Measurements from ENCODE around the gene WWOX. TPM values are rescaled to one million over a fixed set of nuclear protein-coding genes. Genes with fewer than 3 reads are reported as not detected.

WWOX gene
- total RNA-seq, 1 experiment from 2014 or later, result 79.9 TPM

DNA sequence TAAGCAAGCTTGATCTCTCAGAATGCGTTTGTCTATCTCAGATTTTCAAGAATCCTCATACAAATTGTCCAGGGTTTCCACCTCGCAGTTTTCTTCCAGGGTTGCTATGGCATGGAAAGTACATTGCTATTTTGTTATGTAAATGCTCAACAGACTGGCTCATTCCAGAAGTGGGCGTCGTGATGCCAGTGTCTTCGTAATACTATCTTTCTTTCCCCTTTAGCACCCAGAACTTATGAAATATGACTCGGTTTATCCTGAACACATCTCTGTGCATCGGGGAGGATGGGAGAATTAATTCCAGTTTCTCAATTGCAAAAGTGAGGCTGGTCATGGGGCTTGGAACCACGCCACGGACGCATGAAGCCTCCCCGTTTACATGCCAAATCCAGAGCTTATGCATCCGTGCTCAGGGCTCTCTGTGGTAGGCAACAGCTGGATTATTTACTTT, 405.0 kb downstream of the WWOX start:
- POLR2A ChIA-PET (ENCODE audit: low non-redundant PET), result no interaction called here

DNA sequence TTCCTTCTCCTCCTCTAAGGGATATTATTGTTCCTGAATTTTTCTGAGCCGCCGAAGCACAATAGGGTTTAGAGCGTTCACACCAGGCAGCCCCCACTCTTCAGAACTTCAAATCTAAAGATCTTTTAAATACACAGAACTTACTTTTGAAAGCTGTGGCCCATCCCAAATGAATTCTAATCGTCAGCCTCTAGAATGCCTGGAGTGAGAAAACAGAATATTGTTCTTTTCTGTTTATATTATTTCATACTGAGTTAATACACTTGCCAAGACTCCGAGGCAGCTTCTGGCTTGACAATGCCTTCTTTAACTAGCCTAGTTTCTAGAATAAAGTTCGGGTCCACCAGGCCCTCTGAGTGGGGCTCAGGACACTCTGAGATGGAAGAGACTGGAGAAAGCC, 405.6 kb downstream of the WWOX start:
- TF ChIP-seq, protein P1, sequence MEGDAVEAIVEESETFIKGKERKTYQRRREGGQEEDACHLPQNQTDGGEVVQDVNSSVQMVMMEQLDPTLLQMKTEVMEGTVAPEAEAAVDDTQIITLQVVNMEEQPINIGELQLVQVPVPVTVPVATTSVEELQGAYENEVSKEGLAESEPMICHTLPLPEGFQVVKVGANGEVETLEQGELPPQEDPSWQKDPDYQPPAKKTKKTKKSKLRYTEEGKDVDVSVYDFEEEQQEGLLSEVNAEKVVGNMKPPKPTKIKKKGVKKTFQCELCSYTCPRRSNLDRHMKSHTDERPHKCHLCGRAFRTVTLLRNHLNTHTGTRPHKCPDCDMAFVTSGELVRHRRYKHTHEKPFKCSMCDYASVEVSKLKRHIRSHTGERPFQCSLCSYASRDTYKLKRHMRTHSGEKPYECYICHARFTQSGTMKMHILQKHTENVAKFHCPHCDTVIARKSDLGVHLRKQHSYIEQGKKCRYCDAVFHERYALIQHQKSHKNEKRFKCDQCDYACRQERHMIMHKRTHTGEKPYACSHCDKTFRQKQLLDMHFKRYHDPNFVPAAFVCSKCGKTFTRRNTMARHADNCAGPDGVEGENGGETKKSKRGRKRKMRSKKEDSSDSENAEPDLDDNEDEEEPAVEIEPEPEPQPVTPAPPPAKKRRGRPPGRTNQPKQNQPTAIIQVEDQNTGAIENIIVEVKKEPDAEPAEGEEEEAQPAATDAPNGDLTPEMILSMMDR (conservative IDR thresholded peaks at IDR 0.05; ENCODE audit: low read depth, low read length), result no peak
- TF ChIP-seq EZH2 (IDR thresholded peaks at IDR 0.05; ENCODE audit: borderline replicate concordance, low read depth, low read length, poor library complexity, severe bottlenecking), result no peak
- ChIA-PET CTCF (no interaction called here), POLR2A (ENCODE audit: low non-redundant PET) (no interaction called here)
- no peaks in the 10 kb centered on the region for H3K36me3 ChIP-seq (ENCODE audit: insufficient read depth, low read length, poor library complexity, severe bottlenecking)
- BruUV-seq (replicated peaks), result no TSS peak
- H3K4me3 ChIP-seq (ENCODE audit: low read depth, low read length, poor library complexity, severe bottlenecking), result no peak overlapping the region
- no peak overlapping the region for H3K27ac ChIP-seq (ENCODE audit: low read depth, low read length, poor library complexity, severe bottlenecking)
- no peak for DNase-seq (ENCODE audit: low spot score)
- no peaks in the 10 kb centered on the region for H3K9me3 ChIP-seq (ENCODE audit: low read depth, low read length, poor library complexity, severe bottlenecking)
- H3K27me3 ChIP-seq (replicated peaks; ENCODE audit: insufficient read depth, low read depth, low read length, poor library complexity), result no peaks in the 10 kb centered on the region
- intact Hi-C loops (cut with micrococcal nuclease; ENCODE audit: unreplicated experiment), result no loop called here
- no peaks in the 10 kb centered on the region for H3K4me1 ChIP-seq (ENCODE audit: insufficient read depth, low read length, poor library complexity, severe bottlenecking)

More for the DNA sequence above, 405.0 kb downstream of the WWOX start:
- Histone ChIP-seq H3K4me1 (ENCODE audit: insufficient read depth, low read length, poor library complexity, severe bottlenecking) (no peaks in the 10 kb centered on the region), H3K9me3 (ENCODE audit: low read depth, low read length, poor library complexity, severe bottlenecking) (no peaks in the 10 kb centered on the region), H3K27me3 (replicated peaks; ENCODE audit: insufficient read depth, low read depth, low read length, poor library complexity) (no peaks in the 10 kb centered on the region), H3K27ac (ENCODE audit: low read depth, low read length, poor library complexity, severe bottlenecking) (no peak overlapping the region), H3K36me3 (ENCODE audit: insufficient read depth, low read length, poor library complexity, severe bottlenecking) (no peaks in the 10 kb centered on the region), H3K4me3 (ENCODE audit: low read depth, low read length, poor library complexity, severe bottlenecking) (no peak overlapping the region)
- TF ChIP-seq, protein P1 (conservative IDR thresholded peaks at IDR 0.05; ENCODE audit: low read depth, low read length), result no peak
- TF ChIP-seq EZH2 (IDR thresholded peaks at IDR 0.05; ENCODE audit: borderline replicate concordance, low read depth, low read length, poor library complexity, severe bottlenecking), result no peak
- DNase-seq (ENCODE audit: low spot score), result no peak
- CTCF ChIA-PET, result no interaction called here
- BruUV-seq (replicated peaks), result no TSS peak
- intact Hi-C loops (cut with micrococcal nuclease; ENCODE audit: unreplicated experiment), result no loop called here

DNA sequence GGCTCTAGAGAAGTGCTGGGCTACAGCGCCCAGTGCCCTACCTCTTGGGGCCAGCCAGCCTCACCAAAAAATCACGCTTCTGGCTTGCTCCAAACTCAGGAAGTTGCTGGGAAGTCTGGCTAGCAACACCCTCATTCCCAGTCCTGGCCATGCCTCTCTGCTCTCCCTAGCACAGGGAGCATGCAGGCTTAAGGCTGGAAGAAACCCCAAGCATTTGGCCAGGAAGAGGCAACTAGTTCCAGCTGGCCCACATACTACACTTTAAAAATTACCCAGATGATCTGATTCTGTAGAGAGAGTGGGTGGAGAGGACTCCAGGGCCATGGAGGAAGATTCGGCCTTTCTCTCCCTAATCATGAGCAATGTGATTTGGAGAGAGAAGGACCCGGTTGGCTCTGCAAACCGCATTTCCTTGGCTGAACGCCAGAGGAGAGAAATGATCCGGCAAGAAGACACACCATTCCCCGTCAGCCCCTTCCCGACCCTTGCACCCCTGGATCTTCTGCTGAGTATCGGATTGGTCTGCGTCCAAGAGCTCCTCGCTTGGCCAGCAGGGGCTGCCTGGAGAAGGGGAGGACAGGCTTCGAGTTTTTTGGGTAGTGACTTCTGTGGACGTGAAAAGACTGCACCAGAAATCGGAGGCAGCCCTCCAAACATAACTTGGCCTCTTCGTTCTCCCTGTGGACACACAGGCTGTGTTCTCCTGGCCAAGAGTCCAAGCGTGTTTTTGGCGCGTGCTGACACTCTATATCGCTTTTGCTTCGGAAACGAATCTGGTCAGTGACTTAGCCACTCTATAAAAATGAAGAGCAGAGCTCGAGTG, 406.3 kb downstream of the WWOX start:
- H3K27me3 ChIP-seq (replicated peaks; ENCODE audit: insufficient read depth, low read depth, low read length, poor library complexity), result no peaks in the 10 kb centered on the region
- TF ChIP-seq, protein P1 (conservative IDR thresholded peaks at IDR 0.05; ENCODE audit: low read depth, low read length), result no peak
- no peak for TF ChIP-seq EZH2 (IDR thresholded peaks at IDR 0.05; ENCODE audit: borderline replicate concordance, low read depth, low read length, poor library complexity, severe bottlenecking)
- H3K27ac ChIP-seq (ENCODE audit: low read depth, low read length, poor library complexity, severe bottlenecking), result no peak overlapping the region
- no TSS peak for BruUV-seq (replicated peaks)
- no peaks in the 10 kb centered on the region for H3K4me1 ChIP-seq (ENCODE audit: insufficient read depth, low read length, poor library complexity, severe bottlenecking)
- no peak overlapping the region for H3K4me3 ChIP-seq (ENCODE audit: low read depth, low read length, poor library complexity, severe bottlenecking)
- H3K9me3 ChIP-seq (ENCODE audit: low read depth, low read length, poor library complexity, severe bottlenecking), result no peaks in the 10 kb centered on the region
- no peak for DNase-seq (ENCODE audit: low spot score)
- intact Hi-C loops (cut with micrococcal nuclease; ENCODE audit: unreplicated experiment), result no loop called here
- no peaks in the 10 kb centered on the region for H3K36me3 ChIP-seq (ENCODE audit: insufficient read depth, low read length, poor library complexity, severe bottlenecking)
- ChIA-PET CTCF (no interaction called here), POLR2A (ENCODE audit: low non-redundant PET) (no interaction called here)

Measured in A673 (cell line).